ENCODE results near the gene RGS12.

GRCh38 chr4:3296651-3297050 is 3.8 kb downstream of the RGS12 start:
- TF ChIP-seq CTCF (IDR thresholded peaks at IDR 0.05; ENCODE audit: low read length) (no peak), EZH2 (IDR thresholded peaks at IDR 0.05; ENCODE audit: borderline replicate concordance, low read length) (no peak)

All from OCI-LY1 (cell line).